ENCODE measurements around the gene KDM2A.

The KDM2A gene

GRCh38 chr11:67285541-67286498 is 166.8 kb downstream of the KDM2A start:
- DNase-seq (ENCODE audit: low spot score), result no peak

GRCh38 chr11:67286621-67287333 is 167.7 kb downstream of the KDM2A start:
- no peak for DNase-seq (ENCODE audit: low spot score)

- DNase-seq (ENCODE audit: low spot score), result peak; percentile 57
Observed at GRCh38 chr11:67287355-67288197, 168.5 kb downstream of the KDM2A start.

- DNase-seq (ENCODE audit: low spot score), result no peak
Observed at GRCh38 chr11:67288198-67288451, 169.1 kb downstream of the KDM2A start.

- peak; percentile 94 for DNase-seq (ENCODE audit: low spot score)
Observed at GRCh38 chr11:67288452-67289225, 169.6 kb downstream of the KDM2A start.

- DNase-seq (ENCODE audit: low spot score), result peak; percentile 41
Observed at GRCh38 chr11:67289226-67289650, 170.2 kb downstream of the KDM2A start, which contains the start of gene ANKRD13D. ANKRD13D (plus strand) TSS chr11:67289303; CDS start chr11:67289461, 158 bp downstream.

- DNase-seq (ENCODE audit: low spot score), result no peak
Observed at GRCh38 chr11:67289651-67290479, 170.8 kb downstream of the KDM2A start.

GRCh38 chr11:67290801-67291200 is 171.7 kb downstream of the KDM2A start:
- no peak for DNase-seq (ENCODE audit: low spot score)

- no peak for DNase-seq (ENCODE audit: low spot score)
Observed at GRCh38 chr11:67291481-67292381, 172.7 kb downstream of the KDM2A start.

- no peak for DNase-seq (ENCODE audit: low spot score)
Observed at GRCh38 chr11:67292671-67293070, 173.6 kb downstream of the KDM2A start.

GRCh38 chr11:67293090-67293489 is 174.0 kb downstream of the KDM2A start:
- no peak for DNase-seq (ENCODE audit: low spot score)

- DNase-seq (ENCODE audit: low spot score), result no peak
Observed at GRCh38 chr11:67295846-67296245, 176.8 kb downstream of the KDM2A start.

- no peak for DNase-seq (ENCODE audit: low spot score)
Observed at GRCh38 chr11:67298786-67299185, 179.7 kb downstream of the KDM2A start.

GRCh38 chr11:67299471-67300191 is 180.6 kb downstream of the KDM2A start:
- no peak for DNase-seq (ENCODE audit: low spot score)

GRCh38 chr11:67300256-67300755 is 181.2 kb downstream of the KDM2A start:
- no peak for DNase-seq (ENCODE audit: low spot score)

GRCh38 chr11:67300756-67301312 is 181.8 kb downstream of the KDM2A start:
- DNase-seq (ENCODE audit: low spot score), result no peak

GRCh38 chr11:67301313-67301921 is 182.4 kb downstream of the KDM2A start:
- DNase-seq (ENCODE audit: low spot score), result no peak
